Hematopoietic multipotent progenitor cell treated with erythropoietin and hydrocortisone succinate and interleukin-3 and kit ligand, for 6 days (in vitro differentiated cells): ENCODE measurements around the gene RHOV.
"Not testable (repeated sequence)": the region's sequence is repeated elsewhere in the genome, so short reads cannot be mapped to it uniquely, and the experiment has no call there.

Experiments
- DNase-seq: peaks from one replicate; pipeline ENCODE4 v3.0.0-alpha.2; 2015

RHOV gene

DNA sequence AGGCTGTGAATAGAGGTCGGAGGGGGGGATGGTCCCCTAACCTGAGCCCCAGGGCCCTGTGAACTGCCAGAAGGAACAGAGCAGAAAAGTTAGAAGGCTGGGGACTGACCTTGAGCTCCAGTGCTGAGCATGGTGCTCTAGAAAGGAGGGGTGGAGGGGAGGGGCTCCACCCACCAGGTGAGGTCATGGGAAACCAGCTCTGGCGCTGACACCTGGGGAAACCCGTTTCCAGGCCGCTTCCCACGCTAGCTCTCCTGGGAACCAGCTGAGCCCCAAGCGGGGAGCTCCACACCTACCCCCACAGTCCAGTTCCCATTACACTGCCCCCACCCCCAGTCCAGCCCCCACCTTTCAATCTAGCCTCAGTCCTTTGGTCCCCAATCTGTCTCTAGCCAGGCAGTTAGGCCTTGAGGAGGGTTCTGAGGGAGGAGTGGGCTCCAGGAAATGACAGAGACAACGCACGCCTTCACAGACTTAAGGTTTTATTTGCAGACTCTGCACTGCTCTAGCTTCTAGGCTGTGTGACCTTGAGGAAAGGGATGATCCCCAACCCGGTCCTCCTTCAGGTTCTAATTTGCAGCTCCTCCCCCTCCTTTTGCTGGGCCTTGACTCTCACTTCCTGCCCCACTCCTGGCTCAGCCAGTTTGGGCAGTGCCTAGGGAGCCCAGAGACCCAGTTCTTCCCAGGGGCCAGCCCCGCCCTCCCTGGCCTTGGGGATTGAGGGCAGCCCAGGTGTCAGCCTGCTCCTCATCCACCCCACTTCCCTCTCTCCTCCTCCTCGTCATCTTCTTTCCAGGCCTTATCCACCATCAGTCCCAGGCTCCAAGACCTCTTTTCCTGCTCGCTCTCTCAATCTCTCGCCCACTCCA, 2.1 kb downstream of the RHOV start:
- DNase-seq, result no peak

DNA sequence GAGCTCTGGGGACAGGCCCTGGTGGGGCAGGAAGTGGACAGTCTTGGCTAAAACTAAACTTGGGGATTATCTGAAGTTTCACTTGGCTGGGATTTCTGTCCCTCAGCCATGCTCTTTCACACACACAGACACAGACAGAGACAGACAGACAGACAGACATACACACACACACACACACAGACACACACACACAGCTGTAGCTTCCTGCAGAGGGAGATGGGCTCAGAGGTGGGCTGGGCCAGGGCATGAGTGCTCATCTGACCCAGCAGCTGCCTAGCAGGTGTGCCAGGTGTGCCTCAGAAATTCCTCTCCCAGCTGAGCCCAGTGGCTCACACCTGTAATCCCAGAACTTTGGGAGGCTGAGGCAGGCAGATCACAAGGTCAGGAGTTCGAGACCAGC, 3.3 kb downstream of the RHOV start:
- DNase-seq, result no peak

- DNase-seq, result no peak
Measured at GRCh38 chr15:40869686-40870085, 4.3 kb downstream of the RHOV start.

- no peak for DNase-seq
Measured at GRCh38 chr15:40867199-40867598, 6.8 kb downstream of the RHOV start.

GRCh38 chr15:40863660-40864270, 10.3 kb downstream of the RHOV start:
- no peak for DNase-seq

DNA sequence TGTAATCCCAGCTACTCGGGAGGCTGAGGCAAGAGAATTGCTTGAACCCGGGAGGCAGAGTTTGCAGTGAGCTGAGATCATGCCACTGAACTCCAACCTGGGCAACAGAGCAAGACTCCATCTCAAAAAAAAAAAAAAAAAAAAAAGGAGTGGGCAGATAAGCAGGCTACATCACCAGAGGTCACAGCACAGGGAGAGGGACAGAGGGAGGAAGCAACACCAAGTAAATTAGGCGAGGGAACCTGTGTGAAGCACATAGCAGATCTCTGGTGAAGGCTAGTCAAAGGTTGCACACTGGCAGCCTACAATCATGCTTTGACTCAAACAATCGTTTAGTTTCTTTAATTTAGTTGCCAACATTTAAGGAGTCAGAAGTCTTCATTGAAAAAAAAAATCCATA, 12.9 kb downstream of the RHOV start:
- not testable (repeated sequence) for DNase-seq

DNA sequence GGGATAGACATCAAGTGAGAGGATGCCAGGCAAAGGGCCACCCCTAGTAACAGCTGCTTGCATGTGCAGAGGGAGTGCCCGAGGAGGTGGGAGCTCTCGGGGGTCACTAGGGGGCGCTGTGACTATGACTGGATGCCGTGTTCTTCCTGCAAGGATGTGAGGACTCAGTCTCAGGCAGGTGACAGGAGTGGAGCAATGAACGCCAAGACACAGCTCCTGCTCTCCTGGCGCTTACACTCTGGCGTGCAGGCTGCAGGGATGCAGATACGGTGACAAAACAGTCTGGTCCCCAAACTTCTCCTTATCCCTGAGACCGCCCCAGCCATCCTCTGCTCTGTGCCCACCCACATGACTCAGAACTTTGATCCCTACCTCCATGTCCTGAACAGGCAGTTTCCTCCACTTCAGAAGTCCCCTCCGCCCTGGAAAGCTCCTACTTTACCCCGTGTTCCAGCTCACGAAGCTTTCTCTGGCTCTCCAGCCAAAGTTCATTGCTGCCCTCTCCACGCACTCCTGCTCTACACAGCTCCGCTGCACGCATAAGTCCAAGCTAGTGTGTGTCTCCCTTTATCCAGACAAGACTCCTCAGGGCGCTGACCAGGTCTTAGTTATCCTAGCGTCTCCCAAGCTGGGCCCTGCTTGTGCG, 14.7 kb downstream of the RHOV start:
- DNase-seq, result peak; percentile 93

- DNase-seq, result no peak
Measured at GRCh38 chr15:40858706-40859105, 15.3 kb downstream of the RHOV start.

GRCh38 chr15:40857601-40858341, 16.3 kb downstream of the RHOV start:
- DNase-seq, result peak; percentile 85

DNA sequence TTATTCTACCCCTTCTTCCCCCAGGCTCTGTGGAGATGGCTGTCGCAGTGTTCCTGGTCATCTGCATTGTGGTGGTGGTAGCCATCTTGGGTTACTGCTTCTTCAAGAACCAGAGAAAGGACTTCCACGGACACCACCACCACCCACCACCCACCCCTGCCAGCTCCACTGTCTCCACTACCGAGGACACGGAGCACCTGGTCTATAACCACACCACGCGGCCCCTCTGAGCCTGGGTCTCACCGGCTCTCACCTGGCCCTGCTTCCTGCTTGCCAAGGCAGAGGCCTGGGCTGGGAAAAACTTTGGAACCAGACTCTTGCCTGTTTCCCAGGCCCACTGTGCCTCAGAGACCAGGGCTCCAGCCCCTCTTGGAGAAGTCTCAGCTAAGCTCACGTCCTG, 17.3 kb downstream of the RHOV start:
- DNase-seq, result no peak

- DNase-seq, result no peak
Measured at GRCh38 chr15:40855706-40856234, 18.3 kb downstream of the RHOV start.

DNA sequence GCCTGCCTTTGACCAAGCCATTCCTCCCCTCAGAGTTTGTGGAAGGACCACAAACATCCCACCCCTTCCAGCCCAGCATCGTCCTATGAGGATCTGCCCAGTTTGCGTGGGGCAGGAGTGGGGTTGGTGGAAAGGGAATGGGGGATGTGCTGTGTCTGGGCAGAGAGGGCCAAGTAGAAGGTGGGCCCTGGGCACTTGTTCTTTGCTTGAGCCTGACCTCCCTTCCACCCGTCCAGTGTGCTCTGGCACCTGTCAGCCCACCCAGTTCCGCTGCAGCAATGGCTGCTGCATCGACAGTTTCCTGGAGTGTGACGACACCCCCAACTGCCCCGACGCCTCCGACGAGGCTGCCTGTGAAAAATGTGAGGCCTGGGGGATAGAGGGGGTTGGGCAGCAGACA, 19.9 kb downstream of the RHOV start:
- DNase-seq, result no peak

DNA sequence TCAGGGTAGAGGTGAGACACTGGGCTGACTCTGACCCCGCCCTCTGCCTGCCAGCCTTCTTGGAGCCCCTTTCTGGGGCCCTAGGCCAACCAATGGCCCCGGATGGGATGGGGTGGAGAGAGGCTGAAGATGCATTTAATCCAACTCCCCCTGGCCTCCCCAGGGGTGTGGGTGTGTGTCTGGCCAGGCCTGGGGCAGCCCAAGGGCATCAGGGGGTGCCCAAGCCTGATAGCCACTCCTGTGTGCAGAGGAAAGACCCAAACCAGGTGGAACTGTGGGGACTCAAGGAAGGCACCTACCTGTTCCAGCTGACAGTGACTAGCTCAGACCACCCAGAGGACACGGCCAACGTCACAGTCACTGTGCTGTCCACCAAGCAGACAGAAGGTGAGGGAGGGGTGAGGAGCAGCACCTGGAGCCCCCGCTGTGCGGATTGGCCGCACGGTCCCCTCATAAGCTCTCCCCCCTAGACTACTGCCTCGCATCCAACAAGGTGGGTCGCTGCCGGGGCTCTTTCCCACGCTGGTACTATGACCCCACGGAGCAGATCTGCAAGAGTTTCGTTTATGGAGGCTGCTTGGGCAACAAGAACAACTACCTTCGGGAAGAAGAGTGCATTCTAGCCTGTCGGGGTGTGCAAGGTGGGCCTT, 20.7 kb downstream of the RHOV start:
- no peak for DNase-seq

DNA sequence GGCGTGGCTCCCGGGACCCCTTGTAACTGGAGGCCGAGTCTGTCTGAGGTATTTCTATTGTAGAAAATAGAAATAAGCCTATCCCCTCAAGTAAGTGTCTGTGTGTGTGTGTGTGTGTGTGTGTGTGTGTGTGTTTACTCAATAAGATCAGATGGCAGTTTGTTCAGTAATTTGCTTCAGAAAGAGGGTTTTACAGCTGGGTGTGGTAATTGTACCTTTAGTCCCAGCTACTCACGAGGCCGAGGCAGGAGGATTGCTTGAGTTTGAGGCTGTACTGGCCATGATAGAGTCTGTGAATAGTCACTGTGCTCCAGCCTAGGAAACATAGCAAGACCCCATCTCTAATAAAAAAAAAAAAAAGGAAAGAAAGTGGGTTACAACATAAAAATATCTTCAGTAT, 21.5 kb downstream of the RHOV start:
- no peak for DNase-seq

DNA sequence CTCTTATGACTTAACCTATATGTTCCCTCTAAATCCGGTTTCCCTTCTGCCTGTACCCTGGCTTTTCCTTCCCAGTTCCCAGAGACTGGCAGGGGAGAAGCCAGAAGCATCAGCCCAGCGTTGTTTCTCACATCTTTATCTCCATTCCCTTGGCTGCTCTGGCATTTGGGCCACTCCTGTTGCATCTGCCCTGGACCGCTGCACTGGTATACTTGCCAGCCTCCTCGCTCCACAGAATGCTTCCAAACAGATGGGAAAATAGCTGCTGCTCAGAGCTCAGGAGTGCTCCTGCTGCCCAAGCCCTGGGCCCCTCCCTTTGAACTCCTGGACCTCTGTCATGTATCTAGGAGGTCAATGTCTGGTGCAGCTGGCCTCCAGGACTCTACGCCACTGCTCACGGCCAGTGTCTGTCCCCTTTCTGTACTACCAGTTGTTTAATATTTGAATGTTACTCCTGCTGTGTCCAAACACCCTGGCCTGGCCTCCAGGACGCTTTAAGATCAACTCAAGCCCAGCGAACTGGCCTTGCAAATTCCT, 23.4 kb downstream of the RHOV start:
- DNase-seq, result no peak

DNA sequence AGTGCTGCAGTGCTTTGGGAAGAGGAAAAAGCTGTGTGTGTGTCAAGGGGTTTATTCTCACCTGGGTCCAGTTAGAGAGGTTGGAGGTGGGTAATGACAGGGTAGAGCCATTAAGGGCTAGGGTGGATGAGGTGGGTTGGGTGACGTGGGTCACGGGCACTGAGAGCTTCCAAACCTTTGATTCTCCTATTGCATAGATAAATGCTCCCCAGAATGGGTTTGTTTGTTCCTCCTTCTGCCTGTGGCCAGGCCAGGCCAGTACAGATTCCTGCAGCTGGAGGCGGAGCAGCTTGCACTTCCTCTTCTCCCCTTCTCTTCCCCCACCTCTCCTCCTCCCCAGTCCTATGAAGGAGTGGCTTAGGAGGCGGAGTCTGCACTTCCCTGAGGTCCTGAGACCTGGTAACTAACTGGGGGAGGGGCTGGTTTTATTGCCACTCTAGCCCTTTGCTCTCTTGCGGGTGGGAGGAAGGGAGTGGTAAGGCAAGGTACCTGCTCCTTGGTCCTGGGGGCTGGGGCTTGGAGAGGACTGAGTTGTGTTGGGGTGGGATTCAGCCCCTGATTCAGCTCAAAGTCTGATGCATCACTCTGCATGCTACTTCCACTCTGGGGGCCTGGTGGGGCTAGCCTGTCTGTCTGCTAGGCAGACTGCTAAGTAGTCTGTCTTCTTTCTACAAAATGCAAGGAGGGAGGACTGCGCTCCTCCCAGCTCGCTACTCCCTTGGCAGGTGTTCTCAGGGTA, 26.6 kb downstream of the RHOV start:
- peak; percentile 89 for DNase-seq

GRCh38 chr15:40846841-40847222, 27.2 kb downstream of the RHOV start:
- no peak for DNase-seq

DNA sequence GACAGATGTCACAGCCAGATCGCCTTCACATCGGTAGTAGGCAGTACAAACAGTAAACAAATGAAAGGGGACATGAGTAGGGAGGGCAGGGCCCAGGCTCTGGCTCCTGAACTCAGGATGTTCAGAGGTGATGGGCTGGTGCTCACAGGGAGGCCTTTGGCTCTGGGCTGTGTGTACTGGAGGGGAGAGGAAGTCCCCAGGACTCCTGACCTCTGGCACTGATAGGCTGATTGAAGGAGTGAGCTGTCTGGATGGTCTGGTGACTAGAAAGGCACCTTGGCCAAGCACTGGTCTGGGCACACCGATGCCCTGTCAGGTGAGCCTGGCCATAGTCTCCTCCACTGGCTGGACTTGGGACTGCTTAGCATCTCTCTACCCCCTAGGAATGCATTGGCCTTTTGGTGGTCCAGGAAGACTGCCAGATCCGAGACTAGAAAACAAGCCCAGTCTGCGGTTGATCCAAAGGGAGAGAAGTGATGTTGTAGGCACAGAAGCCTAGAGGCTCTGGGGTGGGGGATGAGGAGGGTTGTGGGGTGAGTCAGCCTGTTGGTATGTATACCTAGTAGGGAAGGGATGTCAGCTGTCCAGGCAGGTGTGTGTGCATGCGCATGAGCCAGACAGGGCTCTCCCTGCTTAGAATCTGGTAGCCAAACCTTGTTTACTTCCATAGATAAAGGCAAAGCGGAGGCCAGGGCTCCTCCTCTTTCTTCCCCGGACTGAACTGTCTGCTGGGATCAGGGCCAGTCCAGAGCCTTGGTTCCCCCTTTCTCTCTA, 28.3 kb downstream of the RHOV start:
- no peak for DNase-seq

- no peak for DNase-seq
Measured at GRCh38 chr15:40845036-40845435, 29.0 kb downstream of the RHOV start.

DNA sequence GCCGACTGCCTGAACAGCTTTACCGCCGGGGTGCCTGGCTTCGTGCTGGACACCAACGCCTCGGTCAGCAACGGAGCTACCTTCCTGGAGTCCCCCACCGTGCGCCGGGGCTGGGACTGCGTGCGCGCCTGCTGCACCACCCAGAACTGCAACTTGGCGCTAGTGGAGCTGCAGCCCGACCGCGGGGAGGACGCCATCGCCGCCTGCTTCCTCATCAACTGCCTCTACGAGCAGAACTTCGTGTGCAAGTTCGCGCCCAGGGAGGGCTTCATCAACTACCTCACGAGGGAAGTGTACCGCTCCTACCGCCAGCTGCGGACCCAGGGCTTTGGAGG, 29.4 kb downstream of the RHOV start:
- DNase-seq, result peak; percentile 56
